ENCODE data around the gene PDE11A. TPM values are rescaled to one million over a fixed set of nuclear protein-coding genes. Genes with fewer than 3 reads are reported as not detected.

Gene PDE11A
- total RNA-seq, 1 experiment from 2014 or later: 0.13 TPM

- Histone ChIP-seq H3K9ac (ENCODE audit: extremely low read depth, insufficient read length, low read length) (no peak overlapping the region), H3K56ac (ENCODE audit: insufficient read length, low read depth, low read length) (no peak overlapping the region), H3K27me3 (ENCODE audit: insufficient read depth, low read length) (no peaks in the 10 kb centered on the region), H2AK5ac (ENCODE audit: insufficient read length, low read length) (no peak overlapping the region), H3K79me2 (ENCODE audit: insufficient read depth, low read length) (no peaks in the 10 kb centered on the region), H2AFZ (ENCODE audit: low read length) (no peak overlapping the region), H4K91ac (ENCODE audit: insufficient read length, low read depth, low read length) (no peak overlapping the region), H2BK20ac (ENCODE audit: low read depth, low read length, poor library complexity, severe bottlenecking) (no peak overlapping the region), H4K20me1 (ENCODE audit: control insufficient read depth, insufficient read depth, insufficient read length) (no peaks in the 10 kb centered on the region), H2BK5ac (ENCODE audit: insufficient read length, low read length) (no peak overlapping the region), H2BK120ac (ENCODE audit: low read depth, low read length, poor library complexity, severe bottlenecking) (no peak overlapping the region), H3K4ac (ENCODE audit: low read depth, low read length) (no peak overlapping the region), H4K5ac (ENCODE audit: insufficient read length, low read depth, low read length) (no peak overlapping the region), H2BK15ac (ENCODE audit: low read depth, low read length) (no peak overlapping the region), H3T11ph (ENCODE audit: low read length) (no peak overlapping the region), H3K4me1 (ENCODE audit: insufficient read depth, low read length) (0 out of 2 replicates have a peak, but pooled peaks cover 2% of the 10 kb centered on the region), H2BK12ac (ENCODE audit: insufficient read length, low read depth, low read length) (no peak overlapping the region), H3K9me3 (ENCODE audit: control insufficient read depth, low read depth, low read length) (no peaks in the 10 kb centered on the region), H3K27ac (ENCODE audit: insufficient read length, low read depth, low read length) (no peak overlapping the region), H3K79me1 (ENCODE audit: insufficient read depth, low read depth, low read length, poor library complexity, severe bottlenecking) (no peaks in the 10 kb centered on the region), H3K23me2 (ENCODE audit: insufficient read length, low read depth, low read length, poor library complexity, severe bottlenecking) (no peaks in the 10 kb centered on the region), H3K4me2 (ENCODE audit: insufficient read depth, insufficient read length, low read length) (no peak overlapping the region), H3K14ac (ENCODE audit: insufficient read depth, low read length) (no peak overlapping the region), H3K23ac (ENCODE audit: insufficient read length, low read depth, low read length) (no peak overlapping the region), H3K18ac (ENCODE audit: insufficient read length, low read depth, low read length) (no peak overlapping the region), H4K8ac (replicated peaks; ENCODE audit: insufficient read length, low read depth, low read length) (no peak overlapping the region)
- Mint-ChIP-seq H3K36me3 (ENCODE audit: insufficient read depth in 1 of 3, low read depth in 3 of 3) (no peaks in the 10 kb centered on the region), H3K27me3 (ENCODE audit: low read depth) (no peaks in the 10 kb centered on the region), H3K9me3 (no peaks in the 10 kb centered on the region), H3K4me1 (peaks cover 10% of the 10 kb centered on the region in 2 experiments), H3K4me3 (no peak overlapping the region), H3K27ac (no peak overlapping the region)
- WGBS (ENCODE audit: extremely low coverage, insufficient read length, low lambda C conversion rate): no CpG with 5 or more reads among the region's 2 CpGs
- TF ChIP-seq CTCF (conservative IDR thresholded peaks at IDR 0.05): no peak
- no peak for DNase-seq
These were observed 166.9 kb downstream of the PDE11A start for GRCh38 chr2:177905640-177906039.
